Skeletal muscle cell (primary cell): ENCODE data around the gene LIN9.
"Not testable (repeated sequence)": the region's sequence is repeated elsewhere in the genome, so short reads cannot be mapped to it uniquely, and the experiment has no call there.

Source experiments
- DNase-seq: peaks from one replicate; pipeline ENCODE4 v3.0.0-alpha.2; 2010; ENCODE audit warnings: low read depth
- H3K4me3 ChIP-seq: 2 replicates; pipeline ENCODE4 v1.5.1; 2011; ENCODE audit warnings: low read depth, mild to moderate bottlenecking, control low read depth, low read length, moderate library complexity

LIN9 gene

GRCh38 chr1:226223157-226223785 is 85.7 kb downstream of the LIN9 start, which contains the start of gene MIXL1:
Gene MIXL1, plus strand, starts transcription at chr1:226223664. Its CDS starts 18 bp downstream, at chr1:226223682.
- no peak for DNase-seq
- H3K4me3 ChIP-seq = peak within 1 kb of the TSS; percentile 49

- no peak overlapping the region for H3K4me3 ChIP-seq
- no peak for DNase-seq
Measured at GRCh38 chr1:226222686-226223085, 86.3 kb downstream of the LIN9 start.

- no peak overlapping the region for H3K4me3 ChIP-seq
- no peak for DNase-seq
Measured at GRCh38 chr1:226220473-226221189, 88.3 kb downstream of the LIN9 start.

- no peak overlapping the region for H3K4me3 ChIP-seq
- peak; percentile 20 for DNase-seq
Measured at GRCh38 chr1:226217273-226217672, 91.7 kb downstream of the LIN9 start.

GRCh38 chr1:226216056-226216455 is 92.9 kb downstream of the LIN9 start:
- no peak for DNase-seq
- H3K4me3 ChIP-seq = no peak overlapping the region

GRCh38 chr1:226215239-226215638 is 93.7 kb downstream of the LIN9 start:
- H3K4me3 ChIP-seq = no peak overlapping the region
- DNase-seq = no peak

- H3K4me3 ChIP-seq = no peak overlapping the region
- DNase-seq = no peak
Measured at GRCh38 chr1:226212545-226212944, 96.4 kb downstream of the LIN9 start.

- no peak for DNase-seq
- no peak overlapping the region for H3K4me3 ChIP-seq
Measured at GRCh38 chr1:226211181-226211821, 97.7 kb downstream of the LIN9 start.

- no peak for DNase-seq
- H3K4me3 ChIP-seq = no peak overlapping the region
Measured at GRCh38 chr1:226210571-226211176, 98.3 kb downstream of the LIN9 start.

GRCh38 chr1:226209307-226210059 is 99.5 kb downstream of the LIN9 start:
- DNase-seq = no peak
- H3K4me3 ChIP-seq = no peak overlapping the region

GRCh38 chr1:226207048-226207447 is 101.9 kb downstream of the LIN9 start:
- H3K4me3 ChIP-seq = no peak overlapping the region
- DNase-seq = no peak

GRCh38 chr1:226204198-226204597 is 104.8 kb downstream of the LIN9 start:
- no peak overlapping the region for H3K4me3 ChIP-seq
- no peak for DNase-seq

- no peak for DNase-seq
- no peak overlapping the region for H3K4me3 ChIP-seq
Measured at GRCh38 chr1:226203655-226204054, 105.3 kb downstream of the LIN9 start.

- no peak for DNase-seq
- no peak overlapping the region for H3K4me3 ChIP-seq
Measured at GRCh38 chr1:226203240-226203639, 105.7 kb downstream of the LIN9 start.

- DNase-seq, H3K4me3 ChIP-seq: not testable (repeated sequence)
Measured at GRCh38 chr1:226202666-226203065, 106.3 kb downstream of the LIN9 start.

- no peak overlapping the region for H3K4me3 ChIP-seq
- no peak for DNase-seq
Measured at GRCh38 chr1:226202246-226202645, 106.7 kb downstream of the LIN9 start.

- DNase-seq = no peak
- H3K4me3 ChIP-seq = no peak overlapping the region
Measured at GRCh38 chr1:226201029-226201593, 107.9 kb downstream of the LIN9 start.

- DNase-seq = no peak
- H3K4me3 ChIP-seq = no peak overlapping the region
Measured at GRCh38 chr1:226199971-226200370, 109.0 kb downstream of the LIN9 start.

GRCh38 chr1:226195144-226195543 is 113.8 kb downstream of the LIN9 start:
- DNase-seq = no peak
- no peak overlapping the region for H3K4me3 ChIP-seq
